CD8-positive, alpha-beta memory T cell (primary cell): ENCODE measurements around the gene SUPT6H. TPM values are rescaled to one million over a fixed set of nuclear protein-coding genes. Genes with fewer than 3 reads are reported as not detected.
A peak's percentile ranks its signal among the peaks of the same experiment; 100 is the strongest.

Experiments used
- CTCF ChIA-PET: fragments of 350-600 bp; sonication (Branson Sonifier 250); formaldehyde crosslinking; loops from one replicate; lab custom pipeline; 2021; ENCODE audit warnings: antibody characterized with exemption; lab: Charles Lee
- POLR2A ChIA-PET: fragments of 350-600 bp; sonication (Branson Sonifier 250); formaldehyde crosslinking; loops from one replicate; lab custom pipeline; 2021; ENCODE audit warnings: antibody characterized with exemption; lab: Charles Lee
- DNase-seq, 5 donors: peaks; one replicate each; pipeline versions ENCODE4 v3.0.0 to v3.0.0-alpha.2; 2020 to 2022; ENCODE audit warnings: mixed read lengths in 1 of 5
- H3K27ac ChIP-seq: one replicate; pipeline ENCODE4 v1.7.0; 2013; ENCODE audit warnings: low read depth, mild to moderate bottlenecking, low read length, moderate library complexity
- H3K27me3 ChIP-seq: 2 replicates; pipeline ENCODE4 v1.7.0; 2013; ENCODE audit warnings: low read length, mild to moderate bottlenecking; ENCODE audit not compliant: insufficient read depth, poor library complexity, severe bottlenecking
- H3K36me3 ChIP-seq: 2 replicates; pipeline ENCODE4 v1.7.0; 2013; ENCODE audit warnings: mild to moderate bottlenecking, low read length, moderate library complexity; ENCODE audit not compliant: insufficient read depth
- H3K4me1 ChIP-seq: 2 replicates; pipeline ENCODE4 v1.7.0; 2013; ENCODE audit warnings: mild to moderate bottlenecking, low read length, moderate library complexity; ENCODE audit not compliant: insufficient read depth
- H3K4me3 ChIP-seq: 2 replicates; pipeline ENCODE4 v1.7.0; 2013; ENCODE audit warnings: mild to moderate bottlenecking, low read length
- H3K9me3 ChIP-seq: 2 replicates; pipeline ENCODE4 v1.7.0; 2013; ENCODE audit warnings: mild to moderate bottlenecking, low read length
- H3K27ac Mint-ChIP-seq, 8 donors: one replicate each; pipeline ENCODE4 v1.8.0; 2020 to 2021; ENCODE audit warnings: mixed read lengths in 8 of 8, mild to moderate bottlenecking in 6 of 8, inconsistent platforms in 3 of 8, moderate library complexity in 3 of 8
- H3K27me3 Mint-ChIP-seq, 2 donors: one replicate each; pipeline ENCODE4 v1.8.0; 2020 to 2021; ENCODE audit warnings: mixed read lengths in 2 of 2, mild to moderate bottlenecking in 1 of 2, moderate library complexity in 1 of 2
- H3K36me3 Mint-ChIP-seq, 3 donors: one replicate each; pipeline ENCODE4 v1.8.0; 2020 to 2021; ENCODE audit warnings: mixed read lengths in 3 of 3, inconsistent platforms in 1 of 3, mild to moderate bottlenecking in 1 of 3
- H3K4me1 Mint-ChIP-seq, 3 donors: one replicate each; pipeline ENCODE4 v1.8.0; 2020 to 2021; ENCODE audit warnings: mixed read lengths in 3 of 3, inconsistent platforms in 1 of 3, mild to moderate bottlenecking in 1 of 3
- H3K4me3 Mint-ChIP-seq, 7 donors: one replicate each; pipeline ENCODE4 v1.8.0; 2020 to 2021; ENCODE audit warnings: mixed read lengths in 7 of 7, mild to moderate bottlenecking in 6 of 7, moderate library complexity in 4 of 7, inconsistent platforms in 2 of 7
- H3K9me3 Mint-ChIP-seq, 5 donors: one replicate each; pipeline ENCODE4 v1.8.0; 2020 to 2022; ENCODE audit warnings: mixed read lengths in 5 of 5, mild to moderate bottlenecking in 3 of 5, moderate library complexity in 2 of 5, inconsistent platforms in 1 of 5
- polyA plus RNA-seq: library from polyadenylated mRNA; unstranded; fragments of 300-500 nt; fragmentation: Illumina TruSeq; gene quantifications from one replicate; pipeline ENCODE4 v1.2.3, GENCODE V29; 2021
- total RNA-seq, 2 experiments: library from RNA; stranded (reverse); gene quantifications; one replicate each; pipeline ENCODE4 v1.2.3, GENCODE V29; 2021

Gene SUPT6H
- total and polyA plus RNA-seq, 3 experiments from 2014 or later, result 20.1 to 88.4 (median 80.0) TPM

GRCh38 chr17:28726226-28726626, 64.2 kb downstream of the SUPT6H start, which contains the start of gene TLCD1:
Gene TLCD1, minus strand, starts transcription at chr17:28726233. Its CDS starts 136 bp downstream, at chr17:28726097.
- Histone ChIP-seq H3K4me3 (peak within 1 kb of the TSS; percentile 91), H3K27me3 (no peaks in the 10 kb centered on the region), H3K4me1 (peaks cover 35% of the 10 kb centered on the region), H3K27ac (peak within 1 kb of the TSS; percentile 97), H3K36me3 (peaks cover 28% of the 10 kb centered on the region), H3K9me3 (no peaks in the 10 kb centered on the region)
- Mint-ChIP-seq H3K4me3 (peak within 1 kb of the TSS; percentile 94 to 99 (median 97)), H3K9me3 (no peaks in the 10 kb centered on the region), H3K27ac (peak within 1 kb of the TSS; percentile 97 to 100 (median 99)), H3K27me3 (peaks cover 0 to 5% of the 10 kb centered on the region in 2 donors), H3K4me1 (peaks cover 53 to 75% (median 57%) of the 10 kb centered on the region in 3 donors), H3K36me3 (peaks cover 0 to 55% (median 13%) of the 10 kb centered on the region in 3 donors)
- CTCF ChIA-PET, result interaction anchor here (0.5 to 14.8 kb wide), 44 partner anchors 9 to 398 kb away, joined by 3 to 579 read pairs (median 6); partner anchors contain the start of genes BLTP2, DHRS13, FAM222B and PHF12
- DNase-seq, result peak; percentile 57 to 77 (median 67)
- POLR2A ChIA-PET, result interaction anchor here (1.1 to 4.3 kb wide), 8 partner anchors 15 to 227 kb away, joined by 3 to 128 read pairs (median 12); partner anchors contain the start of genes BLTP2, PHF12, PROCA1 and TRAF4

GRCh38 chr17:28726627-28727491, 64.9 kb downstream of the SUPT6H start:
- peak; percentile 83 to 92 (median 85) for DNase-seq
- peaks cover 29% of the 10 kb centered on the region for H3K4me1 ChIP-seq
- H3K27me3 Mint-ChIP-seq, result peaks cover 0 to 5% of the 10 kb centered on the region in 2 donors
- H3K36me3 Mint-ChIP-seq, result peaks cover 0 to 49% (median 13%) of the 10 kb centered on the region in 3 donors
- CTCF ChIA-PET, result interaction anchor here (0.5 to 14.8 kb wide), 52 partner anchors 8 to 397 kb away, joined by 3 to 579 read pairs (median 6); partner anchors contain the start of genes BLTP2, DHRS13, FAM222B and PHF12
- peak overlapping the region; percentile 91 for H3K4me3 ChIP-seq
- peaks cover 48 to 68% (median 50%) of the 10 kb centered on the region in 3 donors for H3K4me1 Mint-ChIP-seq
- no peaks in the 10 kb centered on the region for H3K27me3 ChIP-seq
- H3K9me3 ChIP-seq, result no peaks in the 10 kb centered on the region
- POLR2A ChIA-PET, result interaction anchor here (0.6 to 4.3 kb wide), 14 partner anchors 7 to 227 kb away, joined by 3 to 128 read pairs (median 4); partner anchors contain the start of genes BLTP2, PHF12, PROCA1 and RPL23A
- no peaks in the 10 kb centered on the region for H3K9me3 Mint-ChIP-seq
- H3K4me3 Mint-ChIP-seq, result peak overlapping the region; percentile 94 to 99 (median 97)
- peaks cover 22% of the 10 kb centered on the region for H3K36me3 ChIP-seq
- H3K27ac Mint-ChIP-seq, result peak overlapping the region; percentile 97 to 100 (median 99)
- H3K27ac ChIP-seq, result peak overlapping the region; percentile 97

DNA sequence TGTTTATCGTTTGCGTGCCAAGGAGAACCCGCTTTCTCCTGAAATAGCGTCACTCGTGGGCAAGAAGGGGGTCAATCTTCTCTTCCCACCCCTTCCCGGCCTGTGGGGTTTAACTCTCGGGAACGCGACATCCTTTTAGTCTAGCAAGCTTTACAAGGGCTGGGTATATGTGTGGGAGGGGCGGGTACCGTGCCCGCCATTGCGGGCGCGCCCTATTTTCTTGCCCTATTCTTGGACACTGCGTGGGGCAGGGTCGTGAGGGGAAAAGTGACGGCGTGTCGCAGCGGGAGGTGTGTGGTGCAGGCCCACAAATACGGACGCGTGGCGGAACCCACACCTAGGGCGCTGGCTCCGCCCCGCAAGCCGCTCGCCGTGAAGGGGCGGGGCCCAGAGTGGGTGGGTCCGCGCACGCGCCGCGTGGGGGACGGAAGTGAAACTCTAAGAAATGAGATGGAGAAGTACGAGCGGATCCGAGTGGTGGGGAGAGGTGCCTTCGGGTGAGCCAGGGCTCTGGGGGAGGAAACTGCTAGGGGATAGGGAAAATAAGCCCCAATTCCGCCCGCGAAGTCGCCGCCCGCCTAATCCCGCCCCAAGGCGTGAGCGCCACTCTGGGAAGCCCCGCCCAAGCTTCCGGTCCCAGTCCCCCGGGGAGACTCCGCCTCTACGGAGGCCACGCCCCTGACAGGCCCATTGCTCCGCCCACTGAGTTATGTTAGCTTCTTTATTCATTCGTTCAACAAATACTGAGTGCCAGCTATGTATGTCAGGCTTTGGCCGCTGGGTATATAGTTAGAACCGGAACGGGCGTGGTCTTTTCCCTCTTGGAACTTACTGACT, 66.6 kb downstream of the SUPT6H start, which contains the start of gene NEK8:
TSS of gene NEK8 (plus strand) at position 425 of the 837 bp plus-strand sequence. CDS start at position 451, 26 bp downstream.
- ChIA-PET POLR2A (interaction anchor here (0.5 to 4.3 kb wide), 9 partner anchors 9 to 411 kb away, joined by 4 to 128 read pairs (median 4); partner anchors contain the start of genes PHF12, RPL23A and TRAF4), CTCF (interaction anchor here (1.4 to 14.8 kb wide), 16 partner anchors 9 to 388 kb away, joined by 3 to 579 read pairs (median 12); partner anchors contain the start of genes DHRS13, PHF12, PROCA1 and RPL23A)
- Histone ChIP-seq H3K9me3 (no peaks in the 10 kb centered on the region), H3K36me3 (peaks cover 7% of the 10 kb centered on the region), H3K27me3 (no peaks in the 10 kb centered on the region), H3K4me3 (peak within 1 kb of the TSS; percentile 91), H3K27ac (peak within 1 kb of the TSS; percentile 97), H3K4me1 (peaks cover 20% of the 10 kb centered on the region)
- Mint-ChIP-seq H3K36me3 (peaks cover 0 to 33% (median 6%) of the 10 kb centered on the region in 3 donors), H3K27ac (peak within 1 kb of the TSS; percentile 98 to 100 (median 100)), H3K27me3 (peaks cover 0 to 5% of the 10 kb centered on the region in 2 donors), H3K9me3 (no peaks in the 10 kb centered on the region), H3K4me1 (peaks cover 38 to 52% (median 38%) of the 10 kb centered on the region in 3 donors), H3K4me3 (peak within 1 kb of the TSS; percentile 94 to 99 (median 97))
- peak; percentile 95 to 98 (median 97) for DNase-seq

DNA sequence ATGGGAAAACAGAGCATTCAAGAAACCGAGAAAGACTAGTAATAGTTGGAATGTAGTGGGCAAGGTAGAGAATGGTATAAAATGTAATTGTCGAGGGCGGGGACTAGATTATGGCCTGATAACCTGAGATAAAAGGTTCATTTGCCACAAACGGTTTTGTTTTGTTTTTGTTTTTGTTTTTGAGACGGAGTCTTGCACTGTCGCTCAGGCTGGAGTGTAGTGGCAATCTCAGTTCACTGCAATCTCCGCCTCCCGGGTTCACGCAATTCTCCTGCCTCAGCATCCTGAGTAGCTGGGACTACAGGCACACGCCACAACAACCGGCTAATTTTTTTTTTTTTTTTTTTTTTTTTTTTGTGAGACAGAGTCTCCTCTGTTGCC, 67.9 kb downstream of the SUPT6H start:
- ChIA-PET CTCF (interaction anchor here (4.1 to 14.8 kb wide), 3 partner anchors 17 to 222 kb away, joined by 72 to 579 read pairs (median 78); partner anchors contain the start of genes PHF12 and TRAF4), POLR2A (interaction anchor here (0.6 to 4.3 kb wide), 3 partner anchors 10 to 18 kb away, joined by 4 to 128 read pairs (median 26); partner anchors contain the start of genes RPL23A and TRAF4)
- H3K4me3 Mint-ChIP-seq, result peak overlapping the region in 2 of 7 donors; percentile 32 to 64
- peaks cover 0 to 20% (median 0%) of the 10 kb centered on the region in 3 donors for H3K36me3 Mint-ChIP-seq
- peaks cover 18% of the 10 kb centered on the region for H3K4me1 ChIP-seq
- H3K27ac ChIP-seq, result no peak overlapping the region
- H3K9me3 Mint-ChIP-seq, result no peaks in the 10 kb centered on the region
- DNase-seq, result no peak
- peak overlapping the region in 5 of 8 donors; percentile 6 to 49 (median 27) for H3K27ac Mint-ChIP-seq
- peaks cover 0 to 4% of the 10 kb centered on the region in 2 donors for H3K27me3 Mint-ChIP-seq
- H3K9me3 ChIP-seq, result no peaks in the 10 kb centered on the region
- H3K4me1 Mint-ChIP-seq, result peaks cover 28 to 39% (median 29%) of the 10 kb centered on the region in 3 donors
- peaks cover under 1% of the 10 kb centered on the region for H3K36me3 ChIP-seq
- H3K4me3 ChIP-seq, result no peak overlapping the region
- no peaks in the 10 kb centered on the region for H3K27me3 ChIP-seq

- ChIA-PET POLR2A (no interaction called here), CTCF (interaction anchor here (0.7 kb wide), 1 partner anchor 10 kb away, joined by 3 read pairs; no protein-coding TSS in a partner anchor)
- no peak overlapping the region for H3K4me3 ChIP-seq
- H3K27ac Mint-ChIP-seq, result no peak overlapping the region
- H3K27me3 Mint-ChIP-seq, result no peaks in the 10 kb centered on the region
- H3K4me1 ChIP-seq, result peaks cover 11% of the 10 kb centered on the region
- no peaks in the 10 kb centered on the region for H3K36me3 ChIP-seq
- H3K27me3 ChIP-seq, result no peaks in the 10 kb centered on the region
- no peaks in the 10 kb centered on the region for H3K9me3 Mint-ChIP-seq
- peaks cover 11 to 16% (median 11%) of the 10 kb centered on the region in 3 donors for H3K4me1 Mint-ChIP-seq
- H3K27ac ChIP-seq, result no peak overlapping the region
- H3K9me3 ChIP-seq, result no peaks in the 10 kb centered on the region
- peaks cover 0 to 5% (median 0%) of the 10 kb centered on the region in 3 donors for H3K36me3 Mint-ChIP-seq
- H3K4me3 Mint-ChIP-seq, result peak overlapping the region in 1 of 7 donors; percentile 9
- no peak for DNase-seq
Observed at GRCh38 chr17:28733346-28733745, 71.3 kb downstream of the SUPT6H start.

DNA sequence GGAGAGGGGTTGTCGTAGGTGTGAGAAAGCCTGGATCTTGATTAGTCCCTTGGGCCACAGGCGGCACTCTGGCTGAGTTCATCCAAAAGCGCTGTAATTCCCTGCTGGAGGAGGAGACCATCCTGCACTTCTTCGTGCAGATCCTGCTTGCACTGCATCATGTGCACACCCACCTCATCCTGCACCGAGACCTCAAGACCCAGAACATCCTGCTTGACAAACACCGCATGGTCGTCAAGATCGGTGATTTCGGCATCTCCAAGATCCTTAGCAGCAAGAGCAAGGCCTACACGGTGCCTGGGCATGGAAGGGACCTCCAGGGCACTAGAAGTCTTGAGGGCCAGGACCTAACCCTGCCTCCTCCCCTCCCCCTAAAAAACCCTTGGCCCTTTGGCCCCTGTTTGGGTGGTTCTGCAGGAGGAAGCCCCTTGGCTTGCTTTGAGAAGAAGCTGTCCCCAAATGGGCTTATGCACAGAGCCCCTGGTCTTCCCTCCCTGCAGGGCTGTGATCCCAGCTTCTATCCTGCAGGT, 72.8 kb downstream of the SUPT6H start:
- ChIA-PET CTCF (interaction anchor here (1.4 to 1.8 kb wide), 3 partner anchors 8 to 29 kb away, joined by 4 to 9 read pairs (median 6); partner anchors contain the start of gene TLCD1), POLR2A (no interaction called here)
- no peak for DNase-seq
- H3K36me3 Mint-ChIP-seq, result peaks cover 0 to 2% (median 2%) of the 10 kb centered on the region in 3 donors
- peak overlapping the region; percentile 48 for H3K27ac ChIP-seq
- no peaks in the 10 kb centered on the region for H3K9me3 Mint-ChIP-seq
- H3K4me3 ChIP-seq, result no peak overlapping the region
- peaks cover 15% of the 10 kb centered on the region for H3K4me1 ChIP-seq
- H3K9me3 ChIP-seq, result no peaks in the 10 kb centered on the region
- H3K36me3 ChIP-seq, result no peaks in the 10 kb centered on the region
- H3K4me1 Mint-ChIP-seq, result peaks cover 9 to 14% (median 12%) of the 10 kb centered on the region in 3 donors
- H3K27me3 ChIP-seq, result no peaks in the 10 kb centered on the region
- H3K4me3 Mint-ChIP-seq, result no peak overlapping the region
- H3K27ac Mint-ChIP-seq, result peak overlapping the region in 1 of 8 donors; percentile 39
- H3K27me3 Mint-ChIP-seq, result no peaks in the 10 kb centered on the region
